ENCODE measurements around the gene KRTAP12-2.
"Not testable (repeated sequence)": the region's sequence is repeated elsewhere in the genome, so short reads cannot be mapped to it uniquely, and the experiment has no call there.

Gene KRTAP12-2

GRCh38 chr21:44649521-44650100 lies 17.1 kb downstream of the KRTAP12-2 start:
- Histone ChIP-seq H3K9ac (ENCODE audit: low read length) (no peak overlapping the region), H2AFZ (ENCODE audit: low read depth, low read length) (no peak overlapping the region), H3K27me3 (ENCODE audit: low read depth, low read length) (no peaks in the 10 kb centered on the region), H3K79me2 (ENCODE audit: low read length) (no peaks in the 10 kb centered on the region), H3K36me3 (replicated peaks; ENCODE audit: low read depth, low read length) (no peaks in the 10 kb centered on the region), H4K20me1 (ENCODE audit: insufficient read depth, low read length) (no peaks in the 10 kb centered on the region), H3K27ac (ENCODE audit: low read length) (no peak overlapping the region), H3K4me2 (ENCODE audit: low read length) (no peak overlapping the region), H3K9me3 (ENCODE audit: insufficient read depth, low read length) (no peaks in the 10 kb centered on the region), H3K4me1 (ENCODE audit: low read length) (no peaks in the 10 kb centered on the region), H3K4me3 (ENCODE audit: low read length) (no peak overlapping the region)
- TF ChIP-seq, protein P1, sequence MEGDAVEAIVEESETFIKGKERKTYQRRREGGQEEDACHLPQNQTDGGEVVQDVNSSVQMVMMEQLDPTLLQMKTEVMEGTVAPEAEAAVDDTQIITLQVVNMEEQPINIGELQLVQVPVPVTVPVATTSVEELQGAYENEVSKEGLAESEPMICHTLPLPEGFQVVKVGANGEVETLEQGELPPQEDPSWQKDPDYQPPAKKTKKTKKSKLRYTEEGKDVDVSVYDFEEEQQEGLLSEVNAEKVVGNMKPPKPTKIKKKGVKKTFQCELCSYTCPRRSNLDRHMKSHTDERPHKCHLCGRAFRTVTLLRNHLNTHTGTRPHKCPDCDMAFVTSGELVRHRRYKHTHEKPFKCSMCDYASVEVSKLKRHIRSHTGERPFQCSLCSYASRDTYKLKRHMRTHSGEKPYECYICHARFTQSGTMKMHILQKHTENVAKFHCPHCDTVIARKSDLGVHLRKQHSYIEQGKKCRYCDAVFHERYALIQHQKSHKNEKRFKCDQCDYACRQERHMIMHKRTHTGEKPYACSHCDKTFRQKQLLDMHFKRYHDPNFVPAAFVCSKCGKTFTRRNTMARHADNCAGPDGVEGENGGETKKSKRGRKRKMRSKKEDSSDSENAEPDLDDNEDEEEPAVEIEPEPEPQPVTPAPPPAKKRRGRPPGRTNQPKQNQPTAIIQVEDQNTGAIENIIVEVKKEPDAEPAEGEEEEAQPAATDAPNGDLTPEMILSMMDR (IDR thresholded peaks at IDR 0.05; ENCODE audit: low read depth, low read length), result no peak
- no peak for TF ChIP-seq EZH2phosphoT487 (IDR thresholded peaks at IDR 0.05; ENCODE audit: low read depth)

DNA sequence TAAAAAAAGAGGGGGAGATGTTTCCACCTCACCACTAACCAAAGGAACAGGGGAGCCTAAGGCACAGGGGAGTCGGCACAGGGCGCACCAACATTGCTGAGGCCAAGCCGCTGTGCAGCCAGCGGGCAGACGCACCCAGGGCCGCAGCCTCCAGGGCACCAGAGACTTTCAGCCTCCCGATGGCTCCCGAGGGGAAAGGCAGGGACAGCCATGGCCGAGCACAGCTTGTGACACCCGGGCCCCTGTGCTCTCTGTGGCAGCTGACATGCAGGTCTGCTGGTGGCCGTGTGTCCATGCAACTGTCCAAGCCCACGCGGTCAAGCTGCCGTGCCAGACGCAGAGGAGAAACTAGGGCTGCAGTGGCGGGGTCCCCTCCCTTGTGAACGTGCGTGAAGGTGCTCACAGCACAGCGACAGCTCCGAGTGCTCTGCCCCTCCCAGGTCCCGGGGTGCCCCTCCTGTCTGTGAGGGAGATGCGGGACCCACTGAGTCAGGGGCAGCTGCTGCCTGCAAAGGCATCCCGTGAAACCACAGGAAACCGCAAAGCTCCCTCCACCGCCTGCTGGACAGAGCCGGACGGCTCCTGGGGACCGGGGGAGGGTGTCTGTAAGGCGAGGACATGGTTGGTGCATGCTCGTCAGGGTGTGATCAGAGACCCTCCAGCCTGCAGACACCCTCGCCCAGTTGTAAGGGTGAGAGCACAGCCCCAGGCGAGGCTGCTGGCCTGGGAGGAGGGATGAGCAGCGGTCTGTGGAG lies 18.0 kb downstream of the KRTAP12-2 start:
- TF ChIP-seq, protein P1 (IDR thresholded peaks at IDR 0.05; ENCODE audit: low read depth, low read length), result no peak
- no peak for TF ChIP-seq EZH2phosphoT487 (IDR thresholded peaks at IDR 0.05; ENCODE audit: low read depth)
- no peaks in the 10 kb centered on the region for H3K9me3 ChIP-seq (ENCODE audit: insufficient read depth, low read length)
- no peaks in the 10 kb centered on the region for H3K79me2 ChIP-seq (ENCODE audit: low read length)
- no peaks in the 10 kb centered on the region for H3K27me3 ChIP-seq (ENCODE audit: low read depth, low read length)
- H2AFZ ChIP-seq (ENCODE audit: low read depth, low read length), result no peak overlapping the region
- no peak overlapping the region for H3K4me3 ChIP-seq (ENCODE audit: low read length)
- H3K27ac ChIP-seq (ENCODE audit: low read length), result no peak overlapping the region
- H3K9ac ChIP-seq (ENCODE audit: low read length), result no peak overlapping the region
- no peaks in the 10 kb centered on the region for H4K20me1 ChIP-seq (ENCODE audit: insufficient read depth, low read length)
- no peaks in the 10 kb centered on the region for H3K36me3 ChIP-seq (replicated peaks; ENCODE audit: low read depth, low read length)
- no peaks in the 10 kb centered on the region for H3K4me1 ChIP-seq (ENCODE audit: low read length)
- H3K4me2 ChIP-seq (ENCODE audit: low read length), result no peak overlapping the region

GRCh38 chr21:44647222-44647552 lies 19.5 kb downstream of the KRTAP12-2 start:
- Histone ChIP-seq H3K9me3 (ENCODE audit: insufficient read depth, low read length) (no peaks in the 10 kb centered on the region), H3K4me3 (ENCODE audit: low read length) (no peak overlapping the region)

GRCh38 chr21:44646366-44647221 lies 20.1 kb downstream of the KRTAP12-2 start, which contains the start of gene KRTAP10-11:
KRTAP10-11 (plus strand) TSS chr21:44646414; CDS start chr21:44646459, 45 bp downstream.
- not testable (repeated sequence) for H2AFZ ChIP-seq (ENCODE audit: low read depth, low read length); H3K36me3 ChIP-seq (replicated peaks; ENCODE audit: low read depth, low read length); H3K9ac ChIP-seq (ENCODE audit: low read length); H3K4me1 ChIP-seq (ENCODE audit: low read length); H3K4me2 ChIP-seq (ENCODE audit: low read length); H3K9me3 ChIP-seq (ENCODE audit: insufficient read depth, low read length); H3K27me3 ChIP-seq (ENCODE audit: low read depth, low read length); H3K79me2 ChIP-seq (ENCODE audit: low read length); H4K20me1 ChIP-seq (ENCODE audit: insufficient read depth, low read length); H3K27ac ChIP-seq (ENCODE audit: low read length); H3K4me3 ChIP-seq (ENCODE audit: low read length)

More at GRCh38 chr21:44647222-44647552, 19.5 kb downstream of the KRTAP12-2 start:
- no peaks in the 10 kb centered on the region for H3K4me1 ChIP-seq (ENCODE audit: low read length)
- no peaks in the 10 kb centered on the region for H4K20me1 ChIP-seq (ENCODE audit: insufficient read depth, low read length)
- H3K79me2 ChIP-seq (ENCODE audit: low read length), result no peaks in the 10 kb centered on the region
- H3K4me2 ChIP-seq (ENCODE audit: low read length), result no peak overlapping the region
- TF ChIP-seq EZH2phosphoT487 (IDR thresholded peaks at IDR 0.05; ENCODE audit: low read depth), result no peak
- TF ChIP-seq, protein P1 (IDR thresholded peaks at IDR 0.05; ENCODE audit: low read depth, low read length), result no peak
- H3K27me3 ChIP-seq (ENCODE audit: low read depth, low read length), result no peaks in the 10 kb centered on the region
- no peak overlapping the region for H2AFZ ChIP-seq (ENCODE audit: low read depth, low read length)
- H3K27ac ChIP-seq (ENCODE audit: low read length), result no peak overlapping the region
- H3K36me3 ChIP-seq (replicated peaks; ENCODE audit: low read depth, low read length), result no peaks in the 10 kb centered on the region
- no peak overlapping the region for H3K9ac ChIP-seq (ENCODE audit: low read length)

All from OCI-LY3 (cell line).